Neural cell (in vitro differentiated cells): Measurements from ENCODE around the gene HDAC4. TPM values are rescaled to one million over a fixed set of nuclear protein-coding genes. Genes with fewer than 3 reads are reported as not detected.

Experiments
- H2AFZ ChIP-seq: fragments of 200-600, 300-800 bp; sonication (generic), shearing (Covaris generic); 2 replicates; pipeline ENCODE4 v1.6.0; 2014; ENCODE audit warnings: low read depth, mild to moderate bottlenecking, antibody characterized with exemption, low read length, moderate library complexity
- H3F3A ChIP-seq: fragments of 200-600 bp; shearing (Covaris generic); 2 replicates; pipeline ENCODE4 v1.6.1; 2016; ENCODE audit warnings: mild to moderate bottlenecking, moderate library complexity, mixed read lengths, antibody characterized with exemption, low read length; ENCODE audit not compliant: insufficient read depth, poor library complexity, severe bottlenecking
- H3K27ac ChIP-seq: fragments of 200-600, 300-800 bp; sonication (generic), shearing (Covaris generic); 2 replicates; pipeline ENCODE4 v1.5.1; 2014; ENCODE audit warnings: mild to moderate bottlenecking, low read length, moderate library complexity
- H3K27me3 ChIP-seq: fragments of 300-800, 200-600 bp; sonication (generic), shearing (Covaris generic); 2 replicates; pipeline ENCODE4 v1.6.0; 2014; ENCODE audit warnings: mild to moderate bottlenecking, low read depth, low read length, moderate library complexity; ENCODE audit not compliant: insufficient read depth
- H3K36me3 ChIP-seq: fragments of 300-800, 200-600 bp; sonication (generic), shearing (Covaris generic); 2 replicates; pipeline ENCODE4 v1.5.1; 2014; ENCODE audit warnings: mild to moderate bottlenecking, antibody characterized with exemption, low read length, moderate library complexity; ENCODE audit not compliant: insufficient read depth
- H3K4me2 ChIP-seq: fragments of 300-800, 200-600 bp; sonication (generic), shearing (Covaris generic); 2 replicates; pipeline ENCODE4 v1.6.0; 2014; ENCODE audit warnings: mild to moderate bottlenecking, low read length
- H3K4me3 ChIP-seq: fragments of 300-800, 200-600 bp; sonication (generic), shearing (Covaris generic); 2 replicates; pipeline ENCODE4 v1.5.1; 2014; ENCODE audit warnings: mild to moderate bottlenecking, low read length, moderate library complexity
- H3K79me2 ChIP-seq: fragments of 200-600 bp; shearing (Covaris generic); replicated peaks from 2 replicates; pipeline ENCODE4 v1.6.0; 2014; ENCODE audit warnings: mild to moderate bottlenecking, low read length, moderate library complexity; ENCODE audit not compliant: insufficient read depth
- H3K9ac ChIP-seq: fragments of 300-800, 200-600 bp; sonication (generic), shearing (Covaris generic); 2 replicates; pipeline ENCODE4 v1.6.1; 2016; ENCODE audit warnings: mild to moderate bottlenecking, low read length, mixed read lengths
- H3K9me2 ChIP-seq: fragments of 200-600 bp; shearing (Covaris generic); 2 replicates; pipeline ENCODE4 v1.6.1; 2016; ENCODE audit warnings: mild to moderate bottlenecking, low read length, mixed read lengths; ENCODE audit not compliant: insufficient read depth
- H3K9me3 ChIP-seq: fragments of 200-600, 300-800 bp; sonication (generic), shearing (Covaris generic); 2 replicates; pipeline ENCODE4 v1.6.1; 2016; ENCODE audit warnings: mild to moderate bottlenecking, mixed run types, low read length, moderate library complexity, mixed read lengths
- H4K20me1 ChIP-seq: fragments of 200-600 bp; shearing (Covaris generic); 2 replicates; pipeline ENCODE4 v1.6.1; 2016; ENCODE audit warnings: mild to moderate bottlenecking, mixed run types; ENCODE audit not compliant: insufficient read depth
- CTCF ChIP-seq: fragments of 450-650 bp; IDR thresholded peaks from 2 replicates; pipeline ENCODE4 v1.5.1; 2014; ENCODE audit warnings: antibody characterized with exemption, mild to moderate bottlenecking, moderate library complexity; ENCODE audit not compliant: poor library complexity, severe bottlenecking
- EP300 ChIP-seq: fragments of 450-650 bp; conservative IDR thresholded peaks from 2 replicates; pipeline ENCODE4 v1.6.1; 2014; ENCODE audit warnings: antibody characterized with exemption, mild to moderate bottlenecking, moderate library complexity; ENCODE audit not compliant: poor library complexity, severe bottlenecking
- EZH2 ChIP-seq: fragments of 200-600, 300-800 bp; shearing (Covaris generic), sonication (generic); IDR thresholded peaks from 2 replicates; pipeline ENCODE4 v1.6.1; 2014; ENCODE audit warnings: antibody characterized with exemption, low read length, borderline replicate concordance, mild to moderate bottlenecking; ENCODE audit not compliant: insufficient read depth, poor library complexity, severe bottlenecking
- MXI1 ChIP-seq: fragments of 450-650 bp; conservative IDR thresholded peaks from 2 replicates; pipeline ENCODE4 v1.6.1; 2014; ENCODE audit warnings: antibody characterized with exemption, mild to moderate bottlenecking; ENCODE audit not compliant: poor library complexity, severe bottlenecking
- POLR2AphosphoS5 ChIP-seq: IDR thresholded peaks from 2 replicates; pipeline ENCODE4 v1.6.1; 2012
- RAD21 ChIP-seq: fragments of 450-650 bp; conservative IDR thresholded peaks from 2 replicates; pipeline ENCODE4 v1.6.1; 2014; ENCODE audit warnings: antibody characterized with exemption, mild to moderate bottlenecking, moderate library complexity
- REST ChIP-seq: IDR thresholded peaks from 2 replicates; pipeline ENCODE4 v1.6.1; 2012; ENCODE audit warnings: borderline replicate concordance
- SMC3 ChIP-seq: fragments of 450-650 bp; conservative IDR thresholded peaks from 2 replicates; pipeline ENCODE4 v1.6.1; 2014; ENCODE audit warnings: antibody characterized with exemption, mild to moderate bottlenecking, moderate library complexity; ENCODE audit not compliant: poor library complexity
- TAF1 ChIP-seq: IDR thresholded peaks from 2 replicates; pipeline ENCODE4 v1.6.1; 2012; ENCODE audit warnings: low read depth
- polyA plus RNA-seq: library from polyadenylated mRNA; depleted of rRNA; stranded (reverse); fragments of >200 nt; gene quantifications from 2 replicates; pipeline ENCODE4 v1.2.3, GENCODE V29; 2014

The HDAC4 gene
- polyA plus RNA-seq, 1 donor from 2014 or later, result 3.4 TPM

- Histone ChIP-seq H3K9me3 (no peaks in the 10 kb centered on the region), H4K20me1 (no peaks in the 10 kb centered on the region), H3K9me2 (no peaks in the 10 kb centered on the region), H3K4me3 (no peak overlapping the region), H3K27me3 (no peaks in the 10 kb centered on the region), H3K36me3 (no peaks in the 10 kb centered on the region), H3K9ac (no peak overlapping the region), H2AFZ (no peak overlapping the region), H3F3A (no peaks in the 10 kb centered on the region), H3K4me2 (no peak overlapping the region), H3K79me2 (no peaks in the 10 kb centered on the region), H3K27ac (no peak overlapping the region)
- TF ChIP-seq CTCF (no peak), MXI1 (no peak), RAD21 (no peak), TAF1 (no peak), EZH2 (no peak)
Measured at GRCh38 chr2:239294571-239295054, 106.2 kb downstream of the HDAC4 start.

- H4K20me1 ChIP-seq, result no peaks in the 10 kb centered on the region
Measured at GRCh38 chr2:239293775-239294430, 106.9 kb downstream of the HDAC4 start.

More at GRCh38 chr2:239293775-239294430, 106.9 kb downstream of the HDAC4 start:
- Histone ChIP-seq H3K79me2 (no peaks in the 10 kb centered on the region), H3K9me2 (no peaks in the 10 kb centered on the region), H3K9ac (no peak overlapping the region), H3F3A (no peaks in the 10 kb centered on the region), H3K27ac (no peak overlapping the region), H3K4me2 (no peak overlapping the region), H3K9me3 (no peaks in the 10 kb centered on the region), H2AFZ (no peak overlapping the region), H3K4me3 (no peak overlapping the region), H3K36me3 (no peaks in the 10 kb centered on the region), H3K27me3 (no peaks in the 10 kb centered on the region)
- no peak for TF ChIP-seq CTCF
- TF ChIP-seq MXI1, result no peak
- TF ChIP-seq REST, result no peak
- no peak for TF ChIP-seq RAD21
- TF ChIP-seq EP300, result no peak
- no peak for TF ChIP-seq POLR2AphosphoS5
- no peak for TF ChIP-seq TAF1
- no peak for TF ChIP-seq EZH2
- no peak for TF ChIP-seq SMC3
